ENCODE results near the gene MAPK11. TPM values are rescaled to one million over a fixed set of nuclear protein-coding genes. Genes with fewer than 3 reads are reported as not detected.

Gene MAPK11
- total and polyA plus RNA-seq, 7 experiments from 2014 or later = 0.13 to 22.9 (median 1.4) TPM

DNA sequence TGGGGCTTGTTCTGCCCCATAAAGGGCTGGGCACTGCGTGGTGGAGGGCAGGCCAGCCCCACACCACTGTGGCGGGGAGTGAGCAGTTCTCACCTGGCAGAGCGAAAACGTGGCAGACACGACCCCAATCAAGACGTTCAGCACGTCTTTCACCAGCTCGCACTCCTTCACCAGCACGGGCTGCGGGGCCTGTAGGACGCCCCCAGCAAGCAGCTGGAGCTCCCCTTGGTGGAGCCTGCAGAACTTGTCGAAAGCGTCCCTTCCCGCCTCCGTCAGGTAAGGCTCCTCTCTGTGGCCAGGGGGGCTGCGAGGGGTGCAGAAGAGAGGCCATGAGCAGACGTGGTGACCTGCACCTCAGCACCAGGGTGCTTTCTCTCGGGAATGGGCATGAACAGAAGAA is 37.0 kb downstream of the MAPK11 start:
- Mint-ChIP-seq H3K4me1 (peaks cover 6 to 32% (median 25%) of the 10 kb centered on the region in 7 donors), H3K9me3 (peaks cover 0 to 10% (median 0%) of the 10 kb centered on the region in 11 donors), H3K4me3 (no peak overlapping the region), H3K27me3 (no peaks in the 10 kb centered on the region), H3K27ac (no peak overlapping the region), H3K36me3 (peaks cover 0 to 26% (median 7%) of the 10 kb centered on the region in 5 donors)
- Histone ChIP-seq H3K27ac (ENCODE audit: low read depth, low read length) (no peak overlapping the region), H3K27me3 (ENCODE audit: control insufficient read depth in 2 of 2, insufficient read depth in 2 of 2, low read length in 2 of 2) (no peaks in the 10 kb centered on the region), H3K4me3 (ENCODE audit: low read length) (no peak overlapping the region), H3K4me1 (ENCODE audit: control insufficient read depth in 2 of 2, insufficient read depth in 2 of 2, low read length in 2 of 2) (no peaks in the 10 kb centered on the region), H3K36me3 (ENCODE audit: control insufficient read depth in 2 of 3, insufficient read depth in 3 of 3, low read length in 3 of 3) (peaks cover 0 to 75% (median 10%) of the 10 kb centered on the region in 3 experiments), H3K9me3 (ENCODE audit: control insufficient read depth in 2 of 3, low read length in 3 of 3) (no peaks in the 10 kb centered on the region)
- ATAC-seq = no peak
- CTCF ChIA-PET = interaction anchor here (1.3 kb wide), 1 partner anchor 8 kb away, joined by 3 read pairs; no protein-coding TSS in a partner anchor
- intact Hi-C loops (cut with micrococcal nuclease) = no loop called here
- POLR2A ChIA-PET = no interaction called here
- no peak for DNase-seq

DNA sequence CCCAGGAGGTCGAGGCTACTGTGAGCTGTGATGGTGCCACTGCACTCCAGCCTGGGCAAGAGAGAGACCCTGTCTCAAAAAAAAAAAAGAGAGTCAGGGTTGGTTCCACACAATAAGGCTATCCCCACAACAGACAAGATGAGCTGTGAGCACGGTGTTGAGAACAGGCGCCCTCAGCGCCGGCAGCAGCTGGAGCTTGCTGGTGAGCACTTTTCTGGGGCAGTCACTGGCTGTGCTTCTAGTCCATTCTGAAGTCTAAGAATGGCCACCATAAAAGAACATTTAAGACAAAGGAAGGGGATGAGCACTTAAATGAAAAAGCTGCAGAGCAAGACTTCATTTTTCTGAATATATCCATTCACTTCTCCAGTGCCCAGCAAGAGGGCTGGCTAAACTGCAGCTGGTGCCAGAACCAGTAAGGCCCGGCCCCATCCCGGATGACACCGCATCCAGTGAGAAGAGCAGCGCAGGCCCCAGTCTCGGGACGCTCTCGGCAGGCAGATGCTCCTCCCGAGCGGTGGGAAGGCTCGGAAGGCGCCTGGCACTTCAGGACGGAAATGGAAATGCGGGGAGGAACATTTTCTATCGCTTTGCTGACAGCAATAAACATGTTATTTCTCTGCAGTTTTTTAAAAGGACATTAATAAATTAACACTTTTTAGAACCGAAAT is 37.6 kb downstream of the MAPK11 start:
- no peak for ATAC-seq
- CTCF ChIA-PET = interaction anchor here (0.6 to 1.3 kb wide), 2 partner anchors 8 to 18 kb away, joined by 3 read pairs; no protein-coding TSS in a partner anchor

DNA sequence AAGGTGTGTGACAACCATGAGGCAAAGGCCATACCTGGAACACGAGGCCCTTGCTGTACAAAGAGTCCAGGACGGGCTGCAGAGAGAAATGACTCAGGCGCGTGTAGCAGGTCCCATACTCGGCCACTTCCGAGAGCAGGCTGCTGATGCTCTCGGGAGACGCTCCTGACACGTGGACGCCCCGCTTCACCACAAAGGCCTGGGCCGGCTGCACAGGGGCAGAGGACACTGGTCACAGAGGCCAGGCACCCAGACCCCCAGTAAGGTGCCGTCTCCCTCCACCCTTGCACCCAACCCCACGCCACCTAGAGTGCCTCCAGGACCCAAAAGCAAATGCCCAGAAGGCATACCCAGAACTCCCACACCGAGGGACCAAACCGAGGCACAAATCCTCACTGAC is 40.8 kb downstream of the MAPK11 start:
- no peaks in the 10 kb centered on the region for H3K4me1 ChIP-seq (ENCODE audit: control insufficient read depth in 2 of 2, insufficient read depth in 2 of 2, low read length in 2 of 2)
- H3K36me3 ChIP-seq (ENCODE audit: control insufficient read depth in 2 of 3, insufficient read depth in 3 of 3, low read length in 3 of 3) = peaks cover 0 to 78% (median 18%) of the 10 kb centered on the region in 3 experiments
- H3K27me3 ChIP-seq (ENCODE audit: control insufficient read depth in 2 of 2, insufficient read depth in 2 of 2, low read length in 2 of 2) = no peaks in the 10 kb centered on the region
- H3K4me1 Mint-ChIP-seq = peaks cover 0 to 18% (median 6%) of the 10 kb centered on the region in 7 donors
- no peak overlapping the region for H3K27ac ChIP-seq (ENCODE audit: low read depth, low read length)
- H3K9me3 ChIP-seq (ENCODE audit: control insufficient read depth in 2 of 3, low read length in 3 of 3) = no peaks in the 10 kb centered on the region
- no peak overlapping the region for H3K4me3 ChIP-seq (ENCODE audit: low read length)
- H3K9me3 Mint-ChIP-seq = peaks cover 0 to 2% (median 0%) of the 10 kb centered on the region in 11 donors
- ChIA-PET CTCF (no interaction called here), POLR2A (no interaction called here)
- no peak overlapping the region for H3K27ac Mint-ChIP-seq
- peaks cover 0 to 22% (median 5%) of the 10 kb centered on the region in 5 donors for H3K36me3 Mint-ChIP-seq
- intact Hi-C loops (cut with micrococcal nuclease) = no loop called here
- no peaks in the 10 kb centered on the region for H3K27me3 Mint-ChIP-seq
- ATAC-seq (no peak), DNase-seq (no peak)
- no peak overlapping the region for H3K4me3 Mint-ChIP-seq

More for the DNA sequence above, 37.6 kb downstream of the MAPK11 start:
- H3K4me3 Mint-ChIP-seq = no peak overlapping the region
- H3K9me3 Mint-ChIP-seq = peaks cover 0 to 10% (median 0%) of the 10 kb centered on the region in 11 donors
- Histone ChIP-seq H3K4me3 (ENCODE audit: low read length) (no peak overlapping the region), H3K27me3 (ENCODE audit: control insufficient read depth in 2 of 2, insufficient read depth in 2 of 2, low read length in 2 of 2) (no peaks in the 10 kb centered on the region), H3K36me3 (ENCODE audit: control insufficient read depth in 2 of 3, insufficient read depth in 3 of 3, low read length in 3 of 3) (peaks cover 0 to 76% (median 12%) of the 10 kb centered on the region in 3 experiments), H3K27ac (ENCODE audit: low read depth, low read length) (no peak overlapping the region), H3K4me1 (ENCODE audit: control insufficient read depth in 2 of 2, insufficient read depth in 2 of 2, low read length in 2 of 2) (no peaks in the 10 kb centered on the region), H3K9me3 (ENCODE audit: control insufficient read depth in 2 of 3, low read length in 3 of 3) (no peaks in the 10 kb centered on the region)
- H3K27me3 Mint-ChIP-seq = no peaks in the 10 kb centered on the region
- H3K4me1 Mint-ChIP-seq = peaks cover 6 to 27% (median 21%) of the 10 kb centered on the region in 7 donors
- POLR2A ChIA-PET = interaction anchor here (0.6 kb wide), 2 partner anchors 130 to 389 kb away, joined by 4 to 5 read pairs; no protein-coding TSS in a partner anchor
- peaks cover 0 to 21% (median 7%) of the 10 kb centered on the region in 5 donors for H3K36me3 Mint-ChIP-seq
- intact Hi-C loops (cut with micrococcal nuclease) = no loop called here
- no peak for DNase-seq
- H3K27ac Mint-ChIP-seq = no peak overlapping the region

DNA sequence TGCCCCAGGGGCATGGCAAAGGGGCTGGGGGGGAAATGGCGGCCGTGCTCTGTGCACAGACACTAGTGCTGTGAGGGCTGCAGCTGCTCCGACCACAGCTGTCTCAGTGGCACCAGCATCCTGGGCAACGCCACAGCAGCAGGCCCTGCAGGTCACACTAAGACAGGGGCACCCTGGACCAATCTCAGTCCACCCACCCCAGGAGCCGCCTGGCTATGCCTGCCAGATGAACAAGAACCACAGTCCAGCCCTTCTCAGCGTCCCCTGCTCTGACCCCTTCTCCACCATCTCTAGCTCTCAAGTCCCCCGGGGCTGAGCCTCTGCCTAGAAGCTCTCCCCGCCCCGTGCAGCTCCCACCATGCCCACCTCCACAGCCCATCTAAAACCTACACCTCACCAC is 41.8 kb downstream of the MAPK11 start:
- H3K9me3 Mint-ChIP-seq = no peaks in the 10 kb centered on the region
- H3K27me3 ChIP-seq (ENCODE audit: control insufficient read depth in 2 of 2, insufficient read depth in 2 of 2, low read length in 2 of 2) = no peaks in the 10 kb centered on the region
- ChIA-PET POLR2A (no interaction called here), CTCF (no interaction called here)
- peaks cover 0 to 79% (median 27%) of the 10 kb centered on the region in 3 experiments for H3K36me3 ChIP-seq (ENCODE audit: control insufficient read depth in 2 of 3, insufficient read depth in 3 of 3, low read length in 3 of 3)
- intact Hi-C loops (cut with micrococcal nuclease) = no loop called here
- DNase-seq (no peak), ATAC-seq (no peak)
- H3K4me3 ChIP-seq (ENCODE audit: low read length) = no peak overlapping the region
- H3K4me1 Mint-ChIP-seq = peaks cover 0 to 10% (median 0%) of the 10 kb centered on the region in 7 donors
- peaks cover 0 to 29% (median 5%) of the 10 kb centered on the region in 5 donors for H3K36me3 Mint-ChIP-seq
- peak overlapping the region in 1 of 10 donors; percentile 16 for H3K4me3 Mint-ChIP-seq
- H3K27ac ChIP-seq (ENCODE audit: low read depth, low read length) = no peak overlapping the region
- no peaks in the 10 kb centered on the region for H3K4me1 ChIP-seq (ENCODE audit: control insufficient read depth in 2 of 2, insufficient read depth in 2 of 2, low read length in 2 of 2)
- no peaks in the 10 kb centered on the region for H3K27me3 Mint-ChIP-seq
- no peak overlapping the region for H3K27ac Mint-ChIP-seq
- H3K9me3 ChIP-seq (ENCODE audit: control insufficient read depth in 2 of 3, low read length in 3 of 3) = no peaks in the 10 kb centered on the region

DNA sequence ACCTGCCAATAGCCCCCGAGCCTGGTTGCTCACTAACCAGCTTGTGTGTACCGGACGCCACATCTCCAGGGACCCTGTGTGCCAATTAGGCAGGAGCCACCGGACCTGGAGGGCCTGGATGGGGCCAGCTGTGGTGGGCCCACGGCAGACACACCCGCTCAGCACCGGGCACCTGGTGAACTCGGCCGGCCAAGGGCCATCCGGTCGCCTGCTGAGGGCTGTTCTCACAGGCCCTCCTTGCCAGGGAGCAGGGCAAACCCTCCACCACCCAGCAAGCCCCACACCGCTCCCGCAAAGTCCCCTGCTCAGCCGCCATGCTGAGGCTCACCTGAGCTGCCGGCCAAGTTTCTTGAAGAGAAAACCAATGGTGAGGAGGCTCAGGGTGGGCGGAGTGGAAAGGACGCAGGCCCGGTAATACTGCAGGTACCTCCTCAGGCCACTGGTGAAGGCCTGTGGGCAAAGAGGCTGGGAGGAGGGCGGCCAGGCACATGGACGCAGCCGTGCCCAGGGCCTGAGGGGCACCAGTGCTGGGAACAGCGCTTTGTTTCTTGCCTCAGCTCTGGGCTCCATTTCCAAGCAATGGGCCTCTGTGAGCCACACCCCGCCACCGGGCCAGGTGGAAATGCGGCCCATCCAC is 42.5 kb downstream of the MAPK11 start:
- DNase-seq = no peak
- H3K4me3 ChIP-seq (ENCODE audit: low read length) = no peak overlapping the region
- Mint-ChIP-seq H3K9me3 (no peaks in the 10 kb centered on the region), H3K27ac (no peak overlapping the region), H3K4me3 (no peak overlapping the region), H3K4me1 (peaks cover 0 to 8% (median 0%) of the 10 kb centered on the region in 7 donors), H3K27me3 (no peaks in the 10 kb centered on the region), H3K36me3 (peaks cover 0 to 32% (median 8%) of the 10 kb centered on the region in 5 donors)
- no peak for ATAC-seq
- H3K36me3 ChIP-seq (ENCODE audit: control insufficient read depth in 2 of 3, insufficient read depth in 3 of 3, low read length in 3 of 3) = peaks cover 0 to 79% (median 33%) of the 10 kb centered on the region in 3 experiments
- intact Hi-C loops (cut with micrococcal nuclease) = no loop called here
- no peaks in the 10 kb centered on the region for H3K9me3 ChIP-seq (ENCODE audit: control insufficient read depth in 2 of 3, low read length in 3 of 3)
- POLR2A ChIA-PET = interaction anchor here (0.6 kb wide), 1 partner anchor 91 kb away, joined by 3 read pairs; no protein-coding TSS in a partner anchor
- H3K27me3 ChIP-seq (ENCODE audit: control insufficient read depth in 2 of 2, insufficient read depth in 2 of 2, low read length in 2 of 2) = no peaks in the 10 kb centered on the region
- no peaks in the 10 kb centered on the region for H3K4me1 ChIP-seq (ENCODE audit: control insufficient read depth in 2 of 2, insufficient read depth in 2 of 2, low read length in 2 of 2)
- CTCF ChIA-PET = interaction anchor here (0.9 kb wide), 1 partner anchor 16 kb away, joined by 3 read pairs; no protein-coding TSS in a partner anchor
- no peak overlapping the region for H3K27ac ChIP-seq (ENCODE audit: low read depth, low read length)

DNA sequence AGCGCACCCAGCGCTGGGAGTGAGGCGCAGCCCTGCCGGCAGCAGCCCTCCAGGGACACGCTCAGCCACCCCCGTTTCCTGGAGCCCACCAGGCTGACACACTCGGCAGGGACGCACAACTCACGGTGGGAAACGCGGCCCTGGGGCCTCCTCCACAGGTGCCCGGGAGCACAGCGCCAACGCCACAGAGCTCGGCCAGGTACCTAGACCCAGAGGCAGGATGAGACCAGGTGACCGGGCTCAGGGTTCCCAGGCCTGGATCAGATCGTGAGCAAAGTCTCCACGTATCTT is 43.4 kb downstream of the MAPK11 start:
- Histone ChIP-seq H3K4me1 (ENCODE audit: control insufficient read depth in 2 of 2, insufficient read depth in 2 of 2, low read length in 2 of 2) (no peaks in the 10 kb centered on the region), H3K9me3 (ENCODE audit: control insufficient read depth in 2 of 3, low read length in 3 of 3) (no peaks in the 10 kb centered on the region), H3K27me3 (ENCODE audit: control insufficient read depth in 2 of 2, insufficient read depth in 2 of 2, low read length in 2 of 2) (no peaks in the 10 kb centered on the region), H3K36me3 (ENCODE audit: control insufficient read depth in 2 of 3, insufficient read depth in 3 of 3, low read length in 3 of 3) (peaks cover 5 to 81% (median 34%) of the 10 kb centered on the region in 3 experiments), H3K4me3 (ENCODE audit: low read length) (no peak overlapping the region), H3K27ac (ENCODE audit: low read depth, low read length) (no peak overlapping the region)
- POLR2A ChIA-PET = no interaction called here
- H3K9me3 Mint-ChIP-seq = no peaks in the 10 kb centered on the region
- peaks cover 0 to 30% (median 8%) of the 10 kb centered on the region in 5 donors for H3K36me3 Mint-ChIP-seq
- H3K4me1 Mint-ChIP-seq = peaks cover 0 to 7% (median 0%) of the 10 kb centered on the region in 7 donors
- ATAC-seq = no peak
- intact Hi-C loops (cut with micrococcal nuclease) = no loop called here
- H3K27me3 Mint-ChIP-seq = no peaks in the 10 kb centered on the region
- CTCF ChIA-PET = interaction anchor here (0.9 to 1.0 kb wide), 2 partner anchors 12 to 16 kb away, joined by 3 read pairs; no protein-coding TSS in a partner anchor
- no peak for DNase-seq
- no peak overlapping the region for H3K4me3 Mint-ChIP-seq
- H3K27ac Mint-ChIP-seq = no peak overlapping the region

Measured in naive thymus-derived CD4-positive, alpha-beta T cell (primary cell).